Activated T-cell treated with anti-CD3 and anti-CD28 coated beads, Interleukin-2, amount 50 U/mL, for 24 hours (primary cell): Measurements from ENCODE around the gene RIMBP2.

ENCODE experiments used
- DNase-seq: peaks from one replicate; pipeline ENCODE4 v3.0.0-alpha.2; 2020
- H3K27ac Mint-ChIP-seq: 2 replicates; pipeline ENCODE4 v1.8.0; 2020; ENCODE audit warnings: mild to moderate bottlenecking, mixed read lengths
- H3K27me3 Mint-ChIP-seq: 2 replicates; pipeline ENCODE4 v1.8.0; 2020; ENCODE audit warnings: mixed read lengths
- H3K36me3 Mint-ChIP-seq: 2 replicates; pipeline ENCODE4 v1.8.0; 2020; ENCODE audit warnings: low read depth, mixed read lengths
- H3K4me1 Mint-ChIP-seq: 2 replicates; pipeline ENCODE4 v1.8.0; 2020; ENCODE audit warnings: low read depth, mixed read lengths
- H3K4me3 Mint-ChIP-seq: 2 replicates; pipeline ENCODE4 v1.8.0; 2020; ENCODE audit warnings: mild to moderate bottlenecking, moderate library complexity, mixed read lengths
- H3K9me3 Mint-ChIP-seq: 2 replicates; pipeline ENCODE4 v1.8.0; 2020; ENCODE audit warnings: mixed read lengths

Gene RIMBP2

GRCh38 chr12:130375296-130376287 lies 340.5 kb downstream of the RIMBP2 start:
- DNase-seq: no peak
- Mint-ChIP-seq H3K4me1 (no peaks in the 10 kb centered on the region), H3K36me3 (no peaks in the 10 kb centered on the region), H3K27ac (no peak overlapping the region), H3K4me3 (no peak overlapping the region), H3K27me3 (peaks cover 22% of the 10 kb centered on the region), H3K9me3 (no peaks in the 10 kb centered on the region)

- H3K4me3 Mint-ChIP-seq: no peak overlapping the region
- no peaks in the 10 kb centered on the region for H3K9me3 Mint-ChIP-seq
- H3K27me3 Mint-ChIP-seq: peaks cover 27% of the 10 kb centered on the region
- H3K4me1 Mint-ChIP-seq: no peaks in the 10 kb centered on the region
- no peak overlapping the region for H3K27ac Mint-ChIP-seq
- DNase-seq: no peak
- H3K36me3 Mint-ChIP-seq: no peaks in the 10 kb centered on the region
Observed at GRCh38 chr12:130374083-130374482, 342.0 kb downstream of the RIMBP2 start.

GRCh38 chr12:130372936-130373335 lies 343.2 kb downstream of the RIMBP2 start:
- Mint-ChIP-seq H3K36me3 (no peaks in the 10 kb centered on the region), H3K9me3 (no peaks in the 10 kb centered on the region), H3K4me3 (no peak overlapping the region), H3K27me3 (peaks cover 27% of the 10 kb centered on the region), H3K4me1 (no peaks in the 10 kb centered on the region), H3K27ac (no peak overlapping the region)
- no peak for DNase-seq

GRCh38 chr12:130371296-130371695 lies 344.8 kb downstream of the RIMBP2 start:
- H3K4me3 Mint-ChIP-seq: no peak overlapping the region
- H3K4me1 Mint-ChIP-seq: no peaks in the 10 kb centered on the region
- H3K27ac Mint-ChIP-seq: no peak overlapping the region
- H3K27me3 Mint-ChIP-seq: peaks cover 21% of the 10 kb centered on the region
- DNase-seq: no peak
- no peaks in the 10 kb centered on the region for H3K36me3 Mint-ChIP-seq
- H3K9me3 Mint-ChIP-seq: no peaks in the 10 kb centered on the region

GRCh38 chr12:130369816-130370215 lies 346.3 kb downstream of the RIMBP2 start:
- H3K27me3 Mint-ChIP-seq: peaks cover 23% of the 10 kb centered on the region
- H3K9me3 Mint-ChIP-seq: no peaks in the 10 kb centered on the region

GRCh38 chr12:130367523-130367922 lies 348.6 kb downstream of the RIMBP2 start:
- DNase-seq: no peak
- H3K4me3 Mint-ChIP-seq: no peak overlapping the region
- peaks cover 22% of the 10 kb centered on the region for H3K27me3 Mint-ChIP-seq
- no peaks in the 10 kb centered on the region for H3K9me3 Mint-ChIP-seq
- no peak overlapping the region for H3K27ac Mint-ChIP-seq
- H3K4me1 Mint-ChIP-seq: no peaks in the 10 kb centered on the region
- no peaks in the 10 kb centered on the region for H3K36me3 Mint-ChIP-seq

More at GRCh38 chr12:130369816-130370215, 346.3 kb downstream of the RIMBP2 start:
- no peak for DNase-seq
- no peak overlapping the region for H3K27ac Mint-ChIP-seq
- no peaks in the 10 kb centered on the region for H3K36me3 Mint-ChIP-seq
- H3K4me1 Mint-ChIP-seq: no peaks in the 10 kb centered on the region
- H3K4me3 Mint-ChIP-seq: no peak overlapping the region

GRCh38 chr12:130367003-130367402 lies 349.1 kb downstream of the RIMBP2 start:
- H3K36me3 Mint-ChIP-seq: no peaks in the 10 kb centered on the region
- no peak for DNase-seq
- H3K4me1 Mint-ChIP-seq: no peaks in the 10 kb centered on the region
- H3K27ac Mint-ChIP-seq: no peak overlapping the region
- H3K9me3 Mint-ChIP-seq: no peaks in the 10 kb centered on the region
- H3K4me3 Mint-ChIP-seq: no peak overlapping the region
- peaks cover 22% of the 10 kb centered on the region for H3K27me3 Mint-ChIP-seq

GRCh38 chr12:130366159-130366558 lies 349.9 kb downstream of the RIMBP2 start:
- peaks cover 20% of the 10 kb centered on the region for H3K27me3 Mint-ChIP-seq
- no peaks in the 10 kb centered on the region for H3K36me3 Mint-ChIP-seq
- no peak overlapping the region for H3K27ac Mint-ChIP-seq
- no peak overlapping the region for H3K4me3 Mint-ChIP-seq
- no peaks in the 10 kb centered on the region for H3K4me1 Mint-ChIP-seq
- no peaks in the 10 kb centered on the region for H3K9me3 Mint-ChIP-seq
- no peak for DNase-seq

GRCh38 chr12:130364578-130364977 lies 351.5 kb downstream of the RIMBP2 start:
- H3K4me3 Mint-ChIP-seq: no peak overlapping the region
- H3K27ac Mint-ChIP-seq: no peak overlapping the region
- H3K27me3 Mint-ChIP-seq: peaks cover 14% of the 10 kb centered on the region
- no peaks in the 10 kb centered on the region for H3K36me3 Mint-ChIP-seq
- no peak for DNase-seq
- no peaks in the 10 kb centered on the region for H3K9me3 Mint-ChIP-seq
- no peaks in the 10 kb centered on the region for H3K4me1 Mint-ChIP-seq

- Mint-ChIP-seq H3K4me1 (no peaks in the 10 kb centered on the region), H3K36me3 (no peaks in the 10 kb centered on the region), H3K4me3 (no peak overlapping the region), H3K9me3 (no peaks in the 10 kb centered on the region), H3K27ac (no peak overlapping the region), H3K27me3 (peaks cover 27% of the 10 kb centered on the region)
- DNase-seq: no peak
Observed at GRCh38 chr12:130362060-130362459, 354.0 kb downstream of the RIMBP2 start.

- Mint-ChIP-seq H3K4me1 (no peaks in the 10 kb centered on the region), H3K36me3 (no peaks in the 10 kb centered on the region), H3K27ac (no peak overlapping the region), H3K9me3 (no peaks in the 10 kb centered on the region), H3K27me3 (peaks cover 20% of the 10 kb centered on the region), H3K4me3 (no peak overlapping the region)
- DNase-seq: no peak
Observed at GRCh38 chr12:130357729-130358330, 358.3 kb downstream of the RIMBP2 start.

GRCh38 chr12:130357241-130357640 lies 358.9 kb downstream of the RIMBP2 start:
- no peaks in the 10 kb centered on the region for H3K4me1 Mint-ChIP-seq
- no peaks in the 10 kb centered on the region for H3K9me3 Mint-ChIP-seq
- H3K36me3 Mint-ChIP-seq: no peaks in the 10 kb centered on the region
- H3K4me3 Mint-ChIP-seq: no peak overlapping the region
- DNase-seq: no peak
- no peak overlapping the region for H3K27ac Mint-ChIP-seq
- peaks cover 19% of the 10 kb centered on the region for H3K27me3 Mint-ChIP-seq

- H3K36me3 Mint-ChIP-seq: no peaks in the 10 kb centered on the region
- H3K4me1 Mint-ChIP-seq: no peaks in the 10 kb centered on the region
- peaks cover 19% of the 10 kb centered on the region for H3K27me3 Mint-ChIP-seq
- no peak for DNase-seq
- no peaks in the 10 kb centered on the region for H3K9me3 Mint-ChIP-seq
- H3K4me3 Mint-ChIP-seq: no peak overlapping the region
- no peak overlapping the region for H3K27ac Mint-ChIP-seq
Observed at GRCh38 chr12:130356222-130356621, 359.9 kb downstream of the RIMBP2 start.

- H3K27me3 Mint-ChIP-seq: peaks cover 15% of the 10 kb centered on the region
- no peak overlapping the region for H3K4me3 Mint-ChIP-seq
- H3K4me1 Mint-ChIP-seq: no peaks in the 10 kb centered on the region
- DNase-seq: no peak
- H3K27ac Mint-ChIP-seq: no peak overlapping the region
- no peaks in the 10 kb centered on the region for H3K36me3 Mint-ChIP-seq
- H3K9me3 Mint-ChIP-seq: no peaks in the 10 kb centered on the region
Observed at GRCh38 chr12:130354407-130354806, 361.7 kb downstream of the RIMBP2 start.

- Mint-ChIP-seq H3K9me3 (no peaks in the 10 kb centered on the region), H3K27ac (no peak overlapping the region), H3K4me3 (no peak overlapping the region), H3K4me1 (no peaks in the 10 kb centered on the region), H3K36me3 (no peaks in the 10 kb centered on the region), H3K27me3 (peaks cover 13% of the 10 kb centered on the region)
- no peak for DNase-seq
Observed at GRCh38 chr12:130353081-130353480, 363.0 kb downstream of the RIMBP2 start.
